ENCODE results near the gene PHACTR3. TPM values are rescaled to one million over a fixed set of nuclear protein-coding genes. Genes with fewer than 3 reads are reported as not detected.

PHACTR3 gene
- total RNA-seq, 1 donor from 2014 or later, result not detected

- no peaks in the 10 kb centered on the region for H3K9me3 Mint-ChIP-seq (ENCODE audit: low read depth)
- no peak overlapping the region for H3K27ac Mint-ChIP-seq (ENCODE audit: unreplicated experiment)
- H3K36me3 Mint-ChIP-seq (ENCODE audit: low read depth), result no peaks in the 10 kb centered on the region
- TF ChIP-seq, protein P1, sequence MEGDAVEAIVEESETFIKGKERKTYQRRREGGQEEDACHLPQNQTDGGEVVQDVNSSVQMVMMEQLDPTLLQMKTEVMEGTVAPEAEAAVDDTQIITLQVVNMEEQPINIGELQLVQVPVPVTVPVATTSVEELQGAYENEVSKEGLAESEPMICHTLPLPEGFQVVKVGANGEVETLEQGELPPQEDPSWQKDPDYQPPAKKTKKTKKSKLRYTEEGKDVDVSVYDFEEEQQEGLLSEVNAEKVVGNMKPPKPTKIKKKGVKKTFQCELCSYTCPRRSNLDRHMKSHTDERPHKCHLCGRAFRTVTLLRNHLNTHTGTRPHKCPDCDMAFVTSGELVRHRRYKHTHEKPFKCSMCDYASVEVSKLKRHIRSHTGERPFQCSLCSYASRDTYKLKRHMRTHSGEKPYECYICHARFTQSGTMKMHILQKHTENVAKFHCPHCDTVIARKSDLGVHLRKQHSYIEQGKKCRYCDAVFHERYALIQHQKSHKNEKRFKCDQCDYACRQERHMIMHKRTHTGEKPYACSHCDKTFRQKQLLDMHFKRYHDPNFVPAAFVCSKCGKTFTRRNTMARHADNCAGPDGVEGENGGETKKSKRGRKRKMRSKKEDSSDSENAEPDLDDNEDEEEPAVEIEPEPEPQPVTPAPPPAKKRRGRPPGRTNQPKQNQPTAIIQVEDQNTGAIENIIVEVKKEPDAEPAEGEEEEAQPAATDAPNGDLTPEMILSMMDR (IDR thresholded peaks at IDR 0.05), result no peak
- no peaks in the 10 kb centered on the region for H3K4me1 Mint-ChIP-seq (ENCODE audit: low read depth)
- H3K4me3 Mint-ChIP-seq (ENCODE audit: unreplicated experiment), result no peak overlapping the region
- peaks cover 7% of the 10 kb centered on the region for H3K27me3 Mint-ChIP-seq (ENCODE audit: low read depth)
- DNase-seq (ENCODE audit: low spot score), result no peak
Observed at GRCh38 chr20:59634435-59635005, 30.2 kb downstream of the PHACTR3 start.

DNA sequence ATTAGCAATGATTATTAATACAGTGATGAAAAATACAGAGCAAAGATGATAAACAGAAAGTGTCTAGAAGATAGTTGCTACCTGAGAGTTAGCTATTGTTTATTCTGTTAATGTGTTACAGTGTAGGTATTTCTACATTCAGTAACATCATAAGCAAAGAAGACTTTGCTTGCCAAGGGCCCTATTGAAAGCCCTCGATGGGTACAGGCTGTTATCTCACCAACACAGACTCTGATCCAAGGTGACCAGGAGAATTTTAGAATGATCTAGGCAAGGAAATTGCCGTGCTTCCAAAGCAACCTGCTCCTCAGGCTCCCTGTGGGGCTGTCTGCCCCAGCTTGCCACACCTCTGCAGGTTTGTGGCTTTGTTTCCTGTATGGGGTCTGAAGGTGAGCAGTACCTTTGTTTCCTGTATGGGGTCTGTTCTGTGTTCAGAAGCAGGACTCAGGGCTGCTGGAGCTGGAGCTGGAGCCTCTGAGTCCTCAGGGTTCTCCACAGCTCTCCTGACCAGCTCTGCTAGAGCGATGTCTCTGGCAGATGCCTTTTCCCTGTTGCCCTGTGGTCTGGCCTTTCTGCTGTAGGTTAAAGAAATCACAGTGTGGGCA is 32.5 kb downstream of the PHACTR3 start:
- Mint-ChIP-seq H3K4me3 (ENCODE audit: unreplicated experiment) (no peak overlapping the region), H3K27me3 (ENCODE audit: low read depth) (peaks cover 5% of the 10 kb centered on the region), H3K4me1 (ENCODE audit: low read depth) (no peaks in the 10 kb centered on the region), H3K27ac (ENCODE audit: unreplicated experiment) (no peak overlapping the region), H3K9me3 (ENCODE audit: low read depth) (no peaks in the 10 kb centered on the region), H3K36me3 (ENCODE audit: low read depth) (no peaks in the 10 kb centered on the region)
- no peak for DNase-seq (ENCODE audit: low spot score)
- TF ChIP-seq, protein P1 (IDR thresholded peaks at IDR 0.05), result no peak

- H3K27me3 Mint-ChIP-seq (ENCODE audit: low read depth), result peaks cover 11% of the 10 kb centered on the region
- H3K36me3 Mint-ChIP-seq (ENCODE audit: low read depth), result no peaks in the 10 kb centered on the region
- no peaks in the 10 kb centered on the region for H3K9me3 Mint-ChIP-seq (ENCODE audit: low read depth)
- H3K27ac Mint-ChIP-seq (ENCODE audit: unreplicated experiment), result no peak overlapping the region
- H3K4me3 Mint-ChIP-seq (ENCODE audit: unreplicated experiment), result no peak overlapping the region
- H3K4me1 Mint-ChIP-seq (ENCODE audit: low read depth), result no peaks in the 10 kb centered on the region
- TF ChIP-seq, protein P1 (IDR thresholded peaks at IDR 0.05), result no peak
- no peak for DNase-seq (ENCODE audit: low spot score)
Observed at GRCh38 chr20:59640267-59640666, 35.9 kb downstream of the PHACTR3 start.

- Mint-ChIP-seq H3K27ac (ENCODE audit: unreplicated experiment) (no peak overlapping the region), H3K27me3 (ENCODE audit: low read depth) (peaks cover 6% of the 10 kb centered on the region), H3K4me1 (ENCODE audit: low read depth) (no peaks in the 10 kb centered on the region), H3K9me3 (ENCODE audit: low read depth) (peaks cover 8% of the 10 kb centered on the region), H3K36me3 (ENCODE audit: low read depth) (no peaks in the 10 kb centered on the region), H3K4me3 (ENCODE audit: unreplicated experiment) (no peak overlapping the region)
- no peak for DNase-seq (ENCODE audit: low spot score)
- TF ChIP-seq, protein P1 (IDR thresholded peaks at IDR 0.05), result no peak
Observed at GRCh38 chr20:59643615-59644061, 39.3 kb downstream of the PHACTR3 start.

DNA sequence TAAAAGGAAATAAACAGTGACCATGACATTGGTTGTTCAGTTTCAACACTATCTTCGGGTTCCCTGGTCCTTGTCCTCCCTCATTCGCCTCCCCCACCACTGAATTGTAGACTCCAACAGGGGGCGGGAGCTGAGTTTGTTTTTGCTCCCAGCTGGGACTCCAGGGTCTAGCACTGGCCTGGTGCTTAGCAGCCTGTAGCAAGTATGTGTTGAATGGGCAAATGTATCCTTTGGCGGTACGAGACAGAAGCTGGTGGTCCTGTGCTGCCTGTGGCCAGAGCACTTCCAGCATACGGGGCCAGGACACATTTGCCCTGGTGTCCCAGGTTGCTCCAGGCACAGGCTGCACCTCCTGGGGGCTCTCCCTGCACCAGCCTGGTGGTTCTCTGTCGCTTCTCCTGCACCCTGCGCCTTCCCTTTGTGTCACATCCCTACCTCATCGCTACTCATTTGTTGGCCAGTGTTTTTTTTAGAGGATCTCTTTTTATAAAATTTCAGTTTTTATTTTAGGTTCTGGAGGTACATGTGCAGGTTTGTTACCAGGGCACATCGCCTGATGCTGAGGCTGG is 40.1 kb downstream of the PHACTR3 start:
- DNase-seq (ENCODE audit: low spot score), result no peak
- H3K36me3 Mint-ChIP-seq (ENCODE audit: low read depth), result no peaks in the 10 kb centered on the region
- peaks cover 8% of the 10 kb centered on the region for H3K9me3 Mint-ChIP-seq (ENCODE audit: low read depth)
- H3K4me3 Mint-ChIP-seq (ENCODE audit: unreplicated experiment), result no peak overlapping the region
- H3K4me1 Mint-ChIP-seq (ENCODE audit: low read depth), result no peaks in the 10 kb centered on the region
- H3K27ac Mint-ChIP-seq (ENCODE audit: unreplicated experiment), result no peak overlapping the region
- peaks cover 6% of the 10 kb centered on the region for H3K27me3 Mint-ChIP-seq (ENCODE audit: low read depth)
- TF ChIP-seq, protein P1 (IDR thresholded peaks at IDR 0.05), result no peak
